H1 (cell line): Measurements from ENCODE around the gene GNG8. TPM values are rescaled to one million over a fixed set of nuclear protein-coding genes. Genes with fewer than 3 reads are reported as not detected.

ENCODE experiments used
- BACH1 ChIP-seq: IDR thresholded peaks from 2 replicates; pipeline ENCODE4 v1.6.1; 2012; ENCODE audit warnings: low read length, improper control_type of control experiment
- BCL11A ChIP-seq, 2 experiments: IDR thresholded peaks; one replicate each; pipeline ENCODE4 v1.6.1; 2011; ENCODE audit warnings: low read depth in 2 of 2, low read length in 2 of 2, mild to moderate bottlenecking in 2 of 2
- JUN ChIP-seq: IDR thresholded peaks from 2 replicates; pipeline ENCODE4 v1.6.1; 2011; ENCODE audit warnings: low read depth, mild to moderate bottlenecking, improper control_type of control experiment, low read length
- TAF1 ChIP-seq: IDR thresholded peaks from 2 replicates; pipeline ENCODE4 v1.6.1; 2011; ENCODE audit warnings: mild to moderate bottlenecking, low read depth, low read length
- polyA plus RNA-seq, 7 experiments: library from polyadenylated mRNA; depleted of rRNA in 3 of 7; stranded (reverse) in 5 of 7; unstranded in 2 of 7; fragments of >200 nt in 5 of 7; fragments of 200-250 nt in 2 of 7; gene quantifications; 1 replicate in 5 of 7; 2 replicates in 1 of 7; 4 replicates in 1 of 7; pipeline versions ENCODE4 v1.2.1 to v1.2.3, GENCODE V29; 2011 to 2013; ENCODE audit warnings: missing spikeins in 2 of 7, mixed read lengths in 2 of 7
- total RNA-seq: library from RNA; stranded (reverse); fragmentation: NEBNext Ultra II Directional; extraction: Animal tissue kit (Norgen Biotek cat#: 25700); gene quantifications from 2 replicates; pipeline ENCODE4 v1.2.1, GENCODE V29; 2021
- TF ChIP-seq, protein P1 (sequence below): fragments of 300-600 bp; sonication (generic); IDR thresholded peaks from 2 replicates; pipeline ENCODE4 v1.7.1; 2012; ENCODE audit warnings: low read length, moderate library complexity, mild to moderate bottlenecking, inconsistent platforms; ENCODE audit not compliant: insufficient replicate concordance
- TF ChIP-seq, protein P2 (sequence below): IDR thresholded peaks from 2 replicates; pipeline ENCODE4 v1.6.1; 2011; ENCODE audit warnings: low read length, improper control_type of control experiment

The GNG8 gene
- total and polyA plus RNA-seq, 2 of the 8 experiments (the other 6 are each of a cell fraction or from before 2014, with no cell fraction given) = not detected

DNA sequence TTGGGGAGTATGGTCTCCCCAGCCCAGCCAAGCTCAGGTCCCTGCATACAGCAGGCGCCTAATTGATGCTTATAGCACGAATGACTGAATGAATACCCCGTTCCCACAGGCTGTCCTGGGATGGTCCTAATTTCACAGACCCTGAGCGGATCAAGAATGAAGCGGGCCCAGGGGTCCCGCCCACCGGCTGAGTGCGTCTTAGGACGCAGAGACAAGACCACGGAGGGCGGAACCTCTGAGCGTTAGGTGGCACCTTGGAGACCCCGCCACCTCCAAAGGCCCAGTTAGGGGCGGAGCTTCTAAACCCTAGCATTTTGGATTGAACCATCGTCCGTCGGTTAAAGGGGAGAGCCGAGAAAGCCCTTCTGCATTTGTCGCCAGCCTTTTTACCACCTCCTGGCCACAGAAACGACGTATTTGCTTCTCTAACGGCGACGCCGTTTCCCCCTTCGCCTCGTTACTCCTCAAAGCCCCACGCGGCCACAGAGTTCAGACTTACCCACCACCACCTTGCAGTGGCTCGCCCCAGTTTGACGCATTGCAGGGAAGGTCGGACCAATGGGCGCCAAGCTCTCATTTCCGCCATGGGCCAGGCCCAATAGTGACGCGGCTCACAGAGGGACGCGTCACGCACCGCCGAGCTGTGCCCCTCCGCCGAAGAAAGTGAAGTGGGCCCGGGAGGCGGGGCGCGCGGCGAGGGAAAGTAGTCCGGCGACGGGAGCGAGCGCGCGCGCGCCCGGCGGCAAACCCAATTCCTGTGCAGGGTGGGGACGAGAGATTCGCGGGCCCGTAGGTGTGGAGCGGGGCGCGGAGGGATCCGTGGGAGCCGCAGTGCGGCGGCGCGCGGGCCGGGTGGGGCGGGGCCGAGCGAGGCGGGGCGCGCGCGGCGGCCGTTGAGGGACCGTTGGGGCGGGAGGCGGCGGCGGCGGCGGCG lies 35.4 kb downstream of the GNG8 start (continued):
- TF ChIP-seq, protein P1, sequence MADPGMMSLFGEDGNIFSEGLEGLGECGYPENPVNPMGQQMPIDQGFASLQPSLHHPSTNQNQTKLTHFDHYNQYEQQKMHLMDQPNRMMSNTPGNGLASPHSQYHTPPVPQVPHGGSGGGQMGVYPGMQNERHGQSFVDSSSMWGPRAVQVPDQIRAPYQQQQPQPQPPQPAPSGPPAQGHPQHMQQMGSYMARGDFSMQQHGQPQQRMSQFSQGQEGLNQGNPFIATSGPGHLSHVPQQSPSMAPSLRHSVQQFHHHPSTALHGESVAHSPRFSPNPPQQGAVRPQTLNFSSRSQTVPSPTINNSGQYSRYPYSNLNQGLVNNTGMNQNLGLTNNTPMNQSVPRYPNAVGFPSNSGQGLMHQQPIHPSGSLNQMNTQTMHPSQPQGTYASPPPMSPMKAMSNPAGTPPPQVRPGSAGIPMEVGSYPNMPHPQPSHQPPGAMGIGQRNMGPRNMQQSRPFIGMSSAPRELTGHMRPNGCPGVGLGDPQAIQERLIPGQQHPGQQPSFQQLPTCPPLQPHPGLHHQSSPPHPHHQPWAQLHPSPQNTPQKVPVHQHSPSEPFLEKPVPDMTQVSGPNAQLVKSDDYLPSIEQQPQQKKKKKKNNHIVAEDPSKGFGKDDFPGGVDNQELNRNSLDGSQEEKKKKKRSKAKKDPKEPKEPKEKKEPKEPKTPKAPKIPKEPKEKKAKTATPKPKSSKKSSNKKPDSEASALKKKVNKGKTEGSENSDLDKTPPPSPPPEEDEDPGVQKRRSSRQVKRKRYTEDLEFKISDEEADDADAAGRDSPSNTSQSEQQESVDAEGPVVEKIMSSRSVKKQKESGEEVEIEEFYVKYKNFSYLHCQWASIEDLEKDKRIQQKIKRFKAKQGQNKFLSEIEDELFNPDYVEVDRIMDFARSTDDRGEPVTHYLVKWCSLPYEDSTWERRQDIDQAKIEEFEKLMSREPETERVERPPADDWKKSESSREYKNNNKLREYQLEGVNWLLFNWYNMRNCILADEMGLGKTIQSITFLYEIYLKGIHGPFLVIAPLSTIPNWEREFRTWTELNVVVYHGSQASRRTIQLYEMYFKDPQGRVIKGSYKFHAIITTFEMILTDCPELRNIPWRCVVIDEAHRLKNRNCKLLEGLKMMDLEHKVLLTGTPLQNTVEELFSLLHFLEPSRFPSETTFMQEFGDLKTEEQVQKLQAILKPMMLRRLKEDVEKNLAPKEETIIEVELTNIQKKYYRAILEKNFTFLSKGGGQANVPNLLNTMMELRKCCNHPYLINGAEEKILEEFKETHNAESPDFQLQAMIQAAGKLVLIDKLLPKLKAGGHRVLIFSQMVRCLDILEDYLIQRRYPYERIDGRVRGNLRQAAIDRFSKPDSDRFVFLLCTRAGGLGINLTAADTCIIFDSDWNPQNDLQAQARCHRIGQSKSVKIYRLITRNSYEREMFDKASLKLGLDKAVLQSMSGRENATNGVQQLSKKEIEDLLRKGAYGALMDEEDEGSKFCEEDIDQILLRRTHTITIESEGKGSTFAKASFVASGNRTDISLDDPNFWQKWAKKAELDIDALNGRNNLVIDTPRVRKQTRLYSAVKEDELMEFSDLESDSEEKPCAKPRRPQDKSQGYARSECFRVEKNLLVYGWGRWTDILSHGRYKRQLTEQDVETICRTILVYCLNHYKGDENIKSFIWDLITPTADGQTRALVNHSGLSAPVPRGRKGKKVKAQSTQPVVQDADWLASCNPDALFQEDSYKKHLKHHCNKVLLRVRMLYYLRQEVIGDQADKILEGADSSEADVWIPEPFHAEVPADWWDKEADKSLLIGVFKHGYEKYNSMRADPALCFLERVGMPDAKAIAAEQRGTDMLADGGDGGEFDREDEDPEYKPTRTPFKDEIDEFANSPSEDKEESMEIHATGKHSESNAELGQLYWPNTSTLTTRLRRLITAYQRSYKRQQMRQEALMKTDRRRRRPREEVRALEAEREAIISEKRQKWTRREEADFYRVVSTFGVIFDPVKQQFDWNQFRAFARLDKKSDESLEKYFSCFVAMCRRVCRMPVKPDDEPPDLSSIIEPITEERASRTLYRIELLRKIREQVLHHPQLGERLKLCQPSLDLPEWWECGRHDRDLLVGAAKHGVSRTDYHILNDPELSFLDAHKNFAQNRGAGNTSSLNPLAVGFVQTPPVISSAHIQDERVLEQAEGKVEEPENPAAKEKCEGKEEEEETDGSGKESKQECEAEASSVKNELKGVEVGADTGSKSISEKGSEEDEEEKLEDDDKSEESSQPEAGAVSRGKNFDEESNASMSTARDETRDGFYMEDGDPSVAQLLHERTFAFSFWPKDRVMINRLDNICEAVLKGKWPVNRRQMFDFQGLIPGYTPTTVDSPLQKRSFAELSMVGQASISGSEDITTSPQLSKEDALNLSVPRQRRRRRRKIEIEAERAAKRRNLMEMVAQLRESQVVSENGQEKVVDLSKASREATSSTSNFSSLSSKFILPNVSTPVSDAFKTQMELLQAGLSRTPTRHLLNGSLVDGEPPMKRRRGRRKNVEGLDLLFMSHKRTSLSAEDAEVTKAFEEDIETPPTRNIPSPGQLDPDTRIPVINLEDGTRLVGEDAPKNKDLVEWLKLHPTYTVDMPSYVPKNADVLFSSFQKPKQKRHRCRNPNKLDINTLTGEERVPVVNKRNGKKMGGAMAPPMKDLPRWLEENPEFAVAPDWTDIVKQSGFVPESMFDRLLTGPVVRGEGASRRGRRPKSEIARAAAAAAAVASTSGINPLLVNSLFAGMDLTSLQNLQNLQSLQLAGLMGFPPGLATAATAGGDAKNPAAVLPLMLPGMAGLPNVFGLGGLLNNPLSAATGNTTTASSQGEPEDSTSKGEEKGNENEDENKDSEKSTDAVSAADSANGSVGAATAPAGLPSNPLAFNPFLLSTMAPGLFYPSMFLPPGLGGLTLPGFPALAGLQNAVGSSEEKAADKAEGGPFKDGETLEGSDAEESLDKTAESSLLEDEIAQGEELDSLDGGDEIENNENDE = no peak
- TF ChIP-seq TAF1 = peak; percentile 67
- TF ChIP-seq, protein P2, sequence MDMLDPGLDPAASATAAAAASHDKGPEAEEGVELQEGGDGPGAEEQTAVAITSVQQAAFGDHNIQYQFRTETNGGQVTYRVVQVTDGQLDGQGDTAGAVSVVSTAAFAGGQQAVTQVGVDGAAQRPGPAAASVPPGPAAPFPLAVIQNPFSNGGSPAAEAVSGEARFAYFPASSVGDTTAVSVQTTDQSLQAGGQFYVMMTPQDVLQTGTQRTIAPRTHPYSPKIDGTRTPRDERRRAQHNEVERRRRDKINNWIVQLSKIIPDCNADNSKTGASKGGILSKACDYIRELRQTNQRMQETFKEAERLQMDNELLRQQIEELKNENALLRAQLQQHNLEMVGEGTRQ = no peak
- peak; percentile 84 for TF ChIP-seq BACH1
- no peak for TF ChIP-seq JUN
- TF ChIP-seq BCL11A (IDR thresholded peaks at IDR 0.05; ENCODE audit: low read depth in 2 of 2, low read length in 2 of 2) = no peak
